Ovary (tissue), 9 donors: ENCODE measurements around the gene HECTD1. TPM values are rescaled to one million over a fixed set of nuclear protein-coding genes. Genes with fewer than 3 reads are reported as not detected.
"Not testable (repeated sequence)": the region's sequence is repeated elsewhere in the genome, so short reads cannot be mapped to it uniquely, and the experiment has no call there.

ENCODE experiments used
- DNase-seq, 5 donors: peaks; one replicate each; pipeline ENCODE4 v3.0.0-alpha.2; 2019 to 2020
- H3K27ac ChIP-seq, 2 donors: fragments of 200-600 bp; one replicate each; pipeline versions ENCODE4 v1.5.1 to v1.8.0; 2019 to 2022
- H3K27me3 ChIP-seq: fragments of 200-600 bp; one replicate; pipeline ENCODE4 v1.8.0; 2022
- H3K36me3 ChIP-seq: fragments of 200-600 bp; sonication (generic); one replicate; pipeline ENCODE4 v1.5.1; 2019
- H3K4me1 ChIP-seq: one replicate; pipeline ENCODE4 v1.8.1; 2013; ENCODE audit warnings: mild to moderate bottlenecking, moderate library complexity; ENCODE audit not compliant: insufficient read depth
- H3K4me3 ChIP-seq: fragments of 200-600 bp; sonication (generic); one replicate; pipeline ENCODE4 v1.5.1; 2017
- H3K9me3 ChIP-seq, 2 donors: fragments of 200-600 bp in 1 of 2; sonication (generic) in 1 of 2; one replicate each; pipeline versions ENCODE4 v1.5.1 to v1.8.1; 2013 to 2019; ENCODE audit warnings: mild to moderate bottlenecking in 1 of 2, moderate library complexity in 1 of 2
- EP300 ChIP-seq: sonication (generic); formaldehyde crosslinking; IDR thresholded peaks from one replicate; pipeline ENCODE4 v1.6.1; 2017; ENCODE audit warnings: antibody characterized with exemption
- POLR2A ChIP-seq: fragments of 450-650 bp; IDR thresholded peaks from one replicate; pipeline ENCODE4 v1.6.1; 2017; ENCODE audit warnings: antibody characterized with exemption, mild to moderate bottlenecking, moderate library complexity
- WGBS, 3 donors: extraction: QIAGEN DNeasy Blood & Tissue Kit in 1 of 3; methylation state at CpG; one replicate each; pipeline versions ENCODE4 v1.1.5 to v1.1.7; 2013 to 2017; 5-methylcytosine and 5-hydroxymethylcytosine counted together
- intact Hi-C, 4 donors: fragments of 100-400 bp; cut with DNase I; formaldehyde crosslinking; loops; one replicate each; pipeline versions ENCODE4 v1.11.0 to v1.15.1; 2022 to 2023
- polyA plus RNA-seq, 2 donors: library from polyadenylated mRNA; stranded (reverse); fragments of 200-250 nt in 1 of 2; fragments of 350-450 nt in 1 of 2; fragmentation: Illumina TruSeq in 1 of 2; extraction: RNeasy Lipid Tissue Mini Kit (QIAGEN cat#74804) in 1 of 2; gene quantifications; one replicate each; pipeline ENCODE4 v1.2.3, GENCODE V29; 2013 to 2014
- total RNA-seq, 7 donors: library from RNA; depleted of rRNA in 2 of 7; stranded (reverse); fragments of >200 nt in 2 of 7; fragmentation: NEBNext Ultra II Directional in 3 of 7; extraction: Animal tissue kit (Norgen Biotek cat#: 25700) in 3 of 7; gene quantifications; one replicate each; pipeline versions ENCODE4 v1.1.0 to v1.2.4, GENCODE V29; 2016 to 2023
- TF ChIP-seq, protein P1 (sequence below), 3 donors: fragments of 450-650 bp in 2 of 3; fragments of 200-600 bp in 1 of 3; IDR thresholded peaks; one replicate each; pipeline versions ENCODE4 v1.5.1 to v1.8.0; 2016 to 2022; ENCODE audit warnings: antibody characterized with exemption in 3 of 3, mild to moderate bottlenecking in 1 of 3
- donor health status: DM: no; HTN: no; CAD: no; lungs with moderate emphysema.
- donor health status: DM: no; HTN: no; CAD: no.
- donor health status: Bipolar disorder and iron deficiency.
- donor health status: DM: yes; HTN: yes; CAD: no.
- donor health status: DM: no; HTN: no; CAD: no.
- donor health status: DM: yes; HTN: yes; CAD: no.

The HECTD1 gene
- total and polyA plus RNA-seq, 9 donors, result 59.7 to 186 (median 144) TPM

GRCh38 chr14:31097081-31097480 is 110.5 kb downstream of the HECTD1 start:
- no peaks in the 10 kb centered on the region for H3K36me3 ChIP-seq
- no peak overlapping the region for H3K4me3 ChIP-seq
- no peak overlapping the region for H3K27ac ChIP-seq
- no peak for DNase-seq
- no peaks in the 10 kb centered on the region for H3K27me3 ChIP-seq
- 89 to 100% (median 91%) methylated on average over 1 of the region's 1 CpG for WGBS, 3 donors
- no peaks in the 10 kb centered on the region for H3K4me1 ChIP-seq
- H3K9me3 ChIP-seq, result no peaks in the 10 kb centered on the region
- TF ChIP-seq POLR2A (no peak), EP300 (no peak)
- TF ChIP-seq, protein P1, sequence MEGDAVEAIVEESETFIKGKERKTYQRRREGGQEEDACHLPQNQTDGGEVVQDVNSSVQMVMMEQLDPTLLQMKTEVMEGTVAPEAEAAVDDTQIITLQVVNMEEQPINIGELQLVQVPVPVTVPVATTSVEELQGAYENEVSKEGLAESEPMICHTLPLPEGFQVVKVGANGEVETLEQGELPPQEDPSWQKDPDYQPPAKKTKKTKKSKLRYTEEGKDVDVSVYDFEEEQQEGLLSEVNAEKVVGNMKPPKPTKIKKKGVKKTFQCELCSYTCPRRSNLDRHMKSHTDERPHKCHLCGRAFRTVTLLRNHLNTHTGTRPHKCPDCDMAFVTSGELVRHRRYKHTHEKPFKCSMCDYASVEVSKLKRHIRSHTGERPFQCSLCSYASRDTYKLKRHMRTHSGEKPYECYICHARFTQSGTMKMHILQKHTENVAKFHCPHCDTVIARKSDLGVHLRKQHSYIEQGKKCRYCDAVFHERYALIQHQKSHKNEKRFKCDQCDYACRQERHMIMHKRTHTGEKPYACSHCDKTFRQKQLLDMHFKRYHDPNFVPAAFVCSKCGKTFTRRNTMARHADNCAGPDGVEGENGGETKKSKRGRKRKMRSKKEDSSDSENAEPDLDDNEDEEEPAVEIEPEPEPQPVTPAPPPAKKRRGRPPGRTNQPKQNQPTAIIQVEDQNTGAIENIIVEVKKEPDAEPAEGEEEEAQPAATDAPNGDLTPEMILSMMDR (IDR thresholded peaks at IDR 0.05), result no peak
- intact Hi-C loops, result no loop called here

GRCh38 chr14:31096255-31096654 is 111.3 kb downstream of the HECTD1 start:
- intact Hi-C loops, result no loop called here
- 95 to 96% (median 96%) methylated on average over 6 of the region's 6 CpGs for WGBS, 3 donors
- Histone ChIP-seq H3K27ac (no peak overlapping the region), H3K4me3 (no peak overlapping the region), H3K36me3 (no peaks in the 10 kb centered on the region), H3K27me3 (no peaks in the 10 kb centered on the region), H3K4me1 (no peaks in the 10 kb centered on the region), H3K9me3 (no peaks in the 10 kb centered on the region)
- DNase-seq, result no peak
- no peak for TF ChIP-seq POLR2A
- no peak for TF ChIP-seq EP300
- TF ChIP-seq, protein P1 (IDR thresholded peaks at IDR 0.05), result no peak

DNA sequence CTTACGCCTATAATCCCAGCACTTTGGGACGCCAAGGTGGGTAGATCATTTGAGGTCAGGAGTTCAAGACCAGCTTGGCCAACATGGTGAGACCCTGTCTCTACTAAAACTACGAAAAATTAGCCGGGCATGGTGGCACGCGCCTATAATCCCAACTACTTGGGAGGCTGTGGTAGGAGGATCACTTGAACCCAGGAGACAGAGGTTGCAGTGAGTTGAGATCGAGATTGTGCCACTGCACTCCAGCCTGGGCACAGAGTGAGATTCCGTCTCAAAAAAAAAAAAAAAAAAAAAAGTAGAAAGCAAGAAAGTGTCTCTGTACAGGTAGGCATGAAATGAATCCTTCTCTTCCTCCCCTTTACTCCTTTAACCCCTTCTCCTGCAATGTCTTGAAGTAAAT is 111.8 kb downstream of the HECTD1 start:
- DNase-seq, H3K9me3 ChIP-seq, intact Hi-C loops, H3K4me1 ChIP-seq, H3K4me3 ChIP-seq, H3K27me3 ChIP-seq, H3K36me3 ChIP-seq, H3K27ac ChIP-seq: not testable (repeated sequence)
- WGBS, 3 donors, result 96% methylated on average over 8 of the region's 8 CpGs

DNA sequence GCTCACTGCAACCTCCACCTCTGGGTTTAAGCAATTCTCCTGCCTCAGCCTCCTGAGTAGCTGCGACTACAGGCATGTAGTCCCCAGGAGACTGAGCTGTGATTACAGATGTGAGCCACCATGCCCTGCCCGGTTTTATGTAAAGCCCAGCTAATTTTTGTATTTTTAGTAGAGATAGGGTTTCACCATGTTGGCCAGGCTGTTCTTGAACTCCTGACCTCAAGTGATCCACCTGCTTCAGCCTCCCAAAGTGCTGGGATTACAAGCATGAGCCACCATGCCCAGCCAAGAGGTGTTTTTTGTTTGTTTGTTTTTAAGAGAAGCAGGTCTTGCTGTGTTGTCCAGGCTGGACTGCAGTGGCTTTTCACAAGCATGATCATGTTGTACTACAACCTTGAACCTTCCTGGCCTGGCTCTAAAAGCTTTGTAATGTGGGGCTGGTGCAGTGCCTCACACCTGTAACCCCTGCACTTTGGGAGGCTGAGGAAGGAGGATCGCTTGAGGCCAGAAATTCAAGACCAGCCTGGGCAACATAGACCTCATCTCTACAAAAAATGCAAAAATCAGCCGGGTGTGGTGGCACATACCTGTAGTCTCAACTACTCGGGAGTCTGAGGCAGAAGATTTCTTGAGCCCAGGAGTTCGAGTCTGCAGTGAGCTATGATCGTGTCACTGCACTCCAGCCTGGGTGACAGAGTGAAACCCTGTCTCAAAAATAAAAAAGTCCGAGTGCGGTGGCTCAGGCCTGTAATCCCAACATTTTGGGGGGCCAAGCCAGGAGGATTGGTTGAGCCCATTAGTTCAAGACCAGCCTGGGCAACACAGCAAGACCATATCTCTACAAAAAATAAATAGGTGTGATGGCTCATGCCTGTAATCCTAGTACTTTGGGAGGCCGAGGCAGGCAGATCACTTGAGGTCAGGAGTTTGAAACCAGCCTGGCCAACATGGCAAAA is 113.4 kb downstream of the HECTD1 start:
- WGBS, 3 donors, result 85 to 94% (median 91%) methylated on average over 10 of the region's 10 CpGs
- H3K27me3 ChIP-seq, intact Hi-C loops, H3K4me1 ChIP-seq, H3K27ac ChIP-seq, DNase-seq, H3K9me3 ChIP-seq, H3K4me3 ChIP-seq, H3K36me3 ChIP-seq: not testable (repeated sequence)

DNA sequence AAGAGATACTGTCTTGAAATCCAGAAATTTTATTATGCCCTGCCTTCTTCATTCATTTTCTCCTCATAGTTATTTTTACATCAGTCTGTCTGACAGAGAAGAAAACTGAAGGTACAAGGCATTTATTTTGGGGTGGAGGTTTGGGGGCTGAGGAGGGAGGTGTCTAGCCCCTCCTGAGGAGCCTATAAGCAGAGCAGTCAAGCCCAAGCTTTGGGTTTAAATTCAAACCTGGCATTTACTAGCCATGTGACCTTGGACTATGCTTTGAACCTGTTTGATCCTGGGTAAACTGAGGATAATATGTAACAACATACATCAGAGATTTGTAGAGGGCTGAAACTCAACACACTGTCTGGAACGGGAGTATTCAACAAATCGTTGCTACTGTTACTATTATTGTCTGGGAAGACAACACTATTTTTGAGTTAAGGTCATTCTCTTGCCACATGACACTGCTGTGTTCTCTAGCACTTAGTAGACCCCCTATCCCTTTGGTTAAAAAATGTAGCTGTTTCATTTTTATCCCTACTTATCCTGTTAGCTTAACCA is 115.4 kb downstream of the HECTD1 start:
- H3K4me3 ChIP-seq, result no peak overlapping the region
- intact Hi-C loops, result no loop called here
- H3K27ac ChIP-seq, result no peak overlapping the region
- TF ChIP-seq POLR2A (no peak), EP300 (no peak)
- TF ChIP-seq, protein P1 (IDR thresholded peaks at IDR 0.05), result no peak
- DNase-seq, result no peak
- H3K9me3 ChIP-seq, result no peaks in the 10 kb centered on the region
- no peaks in the 10 kb centered on the region for H3K36me3 ChIP-seq
- no peaks in the 10 kb centered on the region for H3K27me3 ChIP-seq
- peaks cover 3% of the 10 kb centered on the region for H3K4me1 ChIP-seq
- WGBS, 3 donors, result 61 to 85% (median 61%) methylated on average over 2 of the region's 2 CpGs
